Loucy (cell line): ENCODE measurements around the gene NBEA.

Source experiments
- H2AFZ ChIP-seq: fragments of 200-600 bp; sonication (generic); 2 replicates; pipeline ENCODE4 v1.6.0; 2016; ENCODE audit warnings: antibody characterized with exemption, mild to moderate bottlenecking, low read length, moderate library complexity
- H3F3A ChIP-seq: fragments of 200-600 bp; 2 replicates; pipeline ENCODE4 v1.6.0; 2016; ENCODE audit warnings: antibody characterized with exemption, low read depth, mild to moderate bottlenecking
- H3K27me3 ChIP-seq: fragments of 200-600 bp; sonication (generic); 2 replicates; pipeline ENCODE4 v1.6.1; 2014; ENCODE audit warnings: low read length, mild to moderate bottlenecking; ENCODE audit not compliant: insufficient read depth, poor library complexity, severe bottlenecking
- H3K36me3 ChIP-seq: fragments of 200-600 bp; sonication (generic); 2 replicates; pipeline ENCODE4 v1.6.1; 2016; ENCODE audit warnings: low read length; ENCODE audit not compliant: insufficient read depth
- H3K4me1 ChIP-seq: fragments of 200-600 bp; sonication (generic); 2 replicates; pipeline ENCODE4 v1.5.1; 2014; ENCODE audit warnings: low read length, mild to moderate bottlenecking; ENCODE audit not compliant: insufficient read depth, poor library complexity, severe bottlenecking
- H3K4me2 ChIP-seq: fragments of 200-600 bp; sonication (generic); 2 replicates; pipeline ENCODE4 v1.6.0; 2014; ENCODE audit warnings: antibody characterized with exemption, low read length, low read depth, mild to moderate bottlenecking; ENCODE audit not compliant: poor library complexity, severe bottlenecking
- H3K4me3 ChIP-seq: fragments of 200-600 bp; sonication (generic); 2 replicates; pipeline ENCODE4 v1.5.1; 2014; ENCODE audit warnings: low read length, mild to moderate bottlenecking, mixed read lengths; ENCODE audit not compliant: poor library complexity, severe bottlenecking
- H3K79me2 ChIP-seq: fragments of 200-600 bp; sonication (generic); 2 replicates; pipeline ENCODE4 v1.6.1; 2014; ENCODE audit warnings: low read length; ENCODE audit not compliant: insufficient read depth
- H3K9ac ChIP-seq: fragments of 200-600 bp; sonication (generic); 2 replicates; pipeline ENCODE4 v1.6.0; 2014; ENCODE audit warnings: mild to moderate bottlenecking, low read depth, low read length, moderate library complexity; ENCODE audit not compliant: poor library complexity, severe bottlenecking
- H3K9me2 ChIP-seq: fragments of 200-600 bp; sonication (generic); replicated peaks from 2 replicates; pipeline ENCODE4 v1.6.1; 2016; ENCODE audit warnings: low read depth, low read length, mixed read lengths
- H3K9me3 ChIP-seq: fragments of 200-600 bp; sonication (generic); 2 replicates; pipeline ENCODE4 v1.6.1; 2014; ENCODE audit warnings: mild to moderate bottlenecking, antibody characterized with exemption, low read length, low read depth; ENCODE audit not compliant: insufficient read depth
- H4K20me1 ChIP-seq: fragments of 200-600 bp; sonication (generic); 2 replicates; pipeline ENCODE4 v1.6.0; 2014; ENCODE audit warnings: antibody characterized with exemption, low read length, mild to moderate bottlenecking; ENCODE audit not compliant: insufficient read depth, poor library complexity, severe bottlenecking
- CTCF ChIP-seq: fragments of 200-600 bp; sonication (generic); conservative IDR thresholded peaks from 2 replicates; pipeline ENCODE4 v1.5.1; 2014; ENCODE audit warnings: mild to moderate bottlenecking, antibody characterized with exemption, low read length
- EZH2phosphoT487 ChIP-seq: fragments of 200-600 bp; IDR thresholded peaks from 2 replicates; pipeline ENCODE4 v1.6.1; 2018; ENCODE audit warnings: antibody characterized with exemption, mild to moderate bottlenecking, moderate library complexity, borderline replicate concordance

The NBEA gene

GRCh38 chr13:35524171-35524570 lies 582.1 kb downstream of the NBEA start:
- Histone ChIP-seq H3K27me3 (no peaks in the 10 kb centered on the region), H3K9ac (no peak overlapping the region), H3K79me2 (no peaks in the 10 kb centered on the region), H3K36me3 (no peaks in the 10 kb centered on the region), H2AFZ (no peak overlapping the region), H4K20me1 (no peaks in the 10 kb centered on the region), H3K9me3 (no peaks in the 10 kb centered on the region), H3K4me1 (no peaks in the 10 kb centered on the region), H3K9me2 (no peaks in the 10 kb centered on the region), H3K4me2 (no peak overlapping the region), H3K4me3 (no peak overlapping the region), H3F3A (no peaks in the 10 kb centered on the region)
- TF ChIP-seq EZH2phosphoT487, result no peak
- TF ChIP-seq CTCF, result no peak

GRCh38 chr13:35526577-35526976 lies 584.5 kb downstream of the NBEA start:
- Histone ChIP-seq H3K9me3 (no peaks in the 10 kb centered on the region), H3F3A (no peaks in the 10 kb centered on the region), H3K4me3 (no peak overlapping the region), H3K36me3 (no peaks in the 10 kb centered on the region), H3K4me1 (peaks cover 6% of the 10 kb centered on the region), H3K9me2 (no peaks in the 10 kb centered on the region), H3K4me2 (no peak overlapping the region), H3K27me3 (no peaks in the 10 kb centered on the region), H2AFZ (no peak overlapping the region), H3K9ac (no peak overlapping the region), H3K79me2 (no peaks in the 10 kb centered on the region), H4K20me1 (no peaks in the 10 kb centered on the region)
- no peak for TF ChIP-seq CTCF
- no peak for TF ChIP-seq EZH2phosphoT487

GRCh38 chr13:35527451-35527850 lies 585.4 kb downstream of the NBEA start:
- Histone ChIP-seq H3K9ac (no peak overlapping the region), H3K79me2 (no peaks in the 10 kb centered on the region), H3K27me3 (no peaks in the 10 kb centered on the region), H4K20me1 (no peaks in the 10 kb centered on the region), H3K4me1 (peaks cover 6% of the 10 kb centered on the region), H3F3A (no peaks in the 10 kb centered on the region), H3K4me2 (no peak overlapping the region), H2AFZ (no peak overlapping the region), H3K9me2 (no peaks in the 10 kb centered on the region), H3K4me3 (no peak overlapping the region), H3K9me3 (no peaks in the 10 kb centered on the region), H3K36me3 (no peaks in the 10 kb centered on the region)
- TF ChIP-seq CTCF (no peak), EZH2phosphoT487 (no peak)
